ENCODE data around the gene LAMB3.

Gene LAMB3

GRCh38 chr1:209617047-209617673 is 35.1 kb downstream of the LAMB3 start:
- DNase-seq: no peak

- no peak for DNase-seq
These were observed 35.7 kb downstream of the LAMB3 start for GRCh38 chr1:209616366-209617046.

DNA sequence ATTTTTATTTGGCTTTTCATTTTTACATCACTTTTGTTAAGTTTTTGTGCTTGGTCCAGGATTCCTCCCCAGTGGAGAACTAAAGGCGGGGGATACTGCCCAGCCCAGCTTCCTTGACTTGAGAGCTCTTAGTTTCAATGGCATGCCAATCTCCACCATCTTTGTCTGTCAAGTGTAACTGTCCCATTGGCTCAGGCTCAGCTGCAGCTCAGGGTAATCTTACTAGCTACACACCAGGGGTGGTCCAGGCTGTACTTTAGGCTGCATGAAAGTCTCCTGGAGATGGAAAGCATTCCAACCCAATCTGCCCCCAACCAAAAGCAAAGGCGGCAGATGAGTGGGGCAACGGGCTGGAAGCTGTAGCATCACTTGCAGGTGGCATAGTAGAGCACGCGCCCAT is 37.3 kb downstream of the LAMB3 start:
- no peak for DNase-seq

DNA sequence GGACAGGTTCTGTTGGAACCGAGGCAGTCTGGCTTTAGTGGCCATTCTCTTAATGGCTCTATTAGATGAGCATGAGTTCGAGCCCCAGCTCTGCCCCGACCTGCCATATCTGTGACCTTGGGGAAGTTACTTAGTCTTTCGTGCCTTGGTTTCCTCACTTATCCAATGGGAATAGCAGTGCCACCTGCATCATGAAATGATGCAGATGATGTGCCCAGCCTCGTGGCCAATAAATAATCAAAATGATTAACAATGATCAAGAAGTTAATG is 38.1 kb downstream of the LAMB3 start:
- DNase-seq: no peak

DNA sequence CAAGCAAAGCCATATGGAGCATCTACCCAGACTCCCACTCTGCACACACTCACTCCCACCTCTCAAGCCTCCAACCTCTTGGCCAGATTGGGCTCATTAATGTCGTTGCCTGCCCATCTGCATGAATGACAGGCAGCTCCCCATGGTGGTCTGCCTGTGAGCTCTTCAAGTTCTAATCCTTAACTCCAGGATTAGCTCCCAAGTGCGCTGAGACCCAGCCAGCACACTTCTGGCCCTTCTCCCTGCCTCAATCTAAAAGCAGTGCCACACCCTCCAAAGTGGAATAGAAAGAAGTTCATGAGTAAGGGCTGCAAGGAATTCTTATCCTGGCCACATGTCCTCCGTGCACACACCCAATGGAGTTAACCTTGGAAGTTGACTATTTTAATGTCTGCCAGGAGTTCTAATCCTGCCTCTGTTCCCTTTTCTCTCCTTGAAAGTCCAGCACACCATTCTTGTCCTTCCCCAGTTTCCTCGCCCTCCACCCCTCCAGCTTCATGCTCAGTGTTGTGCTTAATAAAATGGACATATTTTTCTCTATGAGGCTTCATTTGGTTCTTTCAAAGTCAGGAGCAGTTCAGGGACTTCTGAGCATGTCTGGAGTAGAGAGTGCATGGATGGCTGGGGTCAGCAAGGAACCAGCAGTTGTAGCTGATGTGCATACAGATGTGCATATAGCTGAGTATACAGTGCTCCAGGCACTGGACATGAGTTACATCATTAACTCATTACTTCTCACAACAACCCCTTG is 38.6 kb downstream of the LAMB3 start:
- DNase-seq: no peak

DNA sequence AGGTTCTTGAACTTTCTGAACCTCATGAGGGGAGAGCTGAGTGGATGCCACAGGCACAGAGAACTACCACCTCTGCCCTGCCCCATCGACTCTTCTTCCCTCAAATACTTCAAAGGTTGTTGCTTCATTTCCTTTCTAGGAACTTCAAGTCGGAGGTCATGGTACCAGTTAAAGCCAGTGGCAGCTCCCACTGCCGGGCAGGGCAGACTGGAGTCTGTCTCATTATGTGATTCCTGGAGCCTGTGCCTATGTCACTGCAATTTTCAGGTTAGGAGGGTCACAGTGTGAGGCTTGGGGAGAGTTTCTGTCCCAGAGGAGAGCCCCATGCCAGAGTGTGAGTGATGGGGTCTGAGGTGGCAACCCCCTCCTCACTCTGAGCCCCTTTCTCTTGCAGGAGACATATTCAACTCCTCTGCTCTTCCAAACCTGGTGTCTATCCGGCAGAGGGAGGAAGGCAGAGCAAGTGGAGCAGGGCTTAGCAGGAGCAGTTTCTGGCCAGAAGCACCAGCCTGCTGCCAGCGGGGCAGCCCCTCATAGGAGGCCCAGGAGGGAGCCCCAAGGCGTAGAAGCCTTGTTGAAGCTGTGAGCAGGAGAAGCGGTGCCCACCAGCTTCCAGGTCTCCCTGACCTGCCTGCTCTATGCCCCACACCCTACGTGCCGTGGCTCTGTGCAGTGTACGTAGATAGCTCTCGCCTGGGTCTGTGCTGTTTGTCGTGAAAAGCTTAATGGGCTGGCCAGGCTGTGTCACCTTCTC is 39.4 kb downstream of the LAMB3 start:
- DNase-seq: peak; percentile 3

DNA sequence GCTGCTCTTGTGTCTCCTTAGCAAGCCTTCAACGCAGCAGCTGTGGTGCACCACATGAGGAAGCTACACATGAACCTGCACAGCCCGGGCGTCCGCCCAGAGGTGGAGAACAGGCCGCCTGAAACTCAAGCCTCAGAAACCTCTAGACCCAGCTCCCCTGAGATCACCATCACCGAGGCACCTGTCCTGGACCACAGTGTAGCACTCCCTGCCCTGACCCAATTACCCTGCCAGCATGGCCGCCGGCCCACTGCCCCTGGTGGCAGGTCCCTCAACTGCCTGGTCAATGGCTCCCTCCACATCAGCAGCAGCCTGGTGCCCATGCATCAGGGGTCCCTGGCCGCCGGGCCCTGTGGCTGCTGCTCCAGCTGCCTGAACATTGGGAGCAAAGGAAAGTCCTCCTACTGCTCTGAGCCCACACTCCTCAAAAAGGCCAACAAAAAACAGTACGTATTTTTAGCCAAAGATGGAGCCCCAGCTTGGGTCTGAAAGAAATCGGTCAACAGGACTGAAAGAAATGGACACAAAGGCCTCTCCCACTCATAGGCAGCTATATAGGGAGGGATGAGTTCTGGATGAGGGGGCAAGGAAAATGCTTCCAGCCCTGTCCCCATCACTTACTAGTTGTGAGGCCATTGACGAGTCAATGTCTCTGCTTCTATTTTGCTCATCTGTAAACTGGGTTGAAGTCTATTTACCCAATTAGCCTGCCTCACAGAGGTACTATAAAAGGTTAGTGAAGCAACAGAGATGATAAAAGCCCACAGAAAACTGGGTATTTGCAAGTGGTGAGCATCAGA is 40.3 kb downstream of the LAMB3 start:
- DNase-seq: peak; percentile 4

GRCh38 chr1:209610631-209610905 is 41.7 kb downstream of the LAMB3 start:
- DNase-seq: no peak

- no peak for DNase-seq
These were observed 42.2 kb downstream of the LAMB3 start for GRCh38 chr1:209609791-209610630.

- no peak for DNase-seq
These were observed 43.0 kb downstream of the LAMB3 start for GRCh38 chr1:209609041-209609790.

DNA sequence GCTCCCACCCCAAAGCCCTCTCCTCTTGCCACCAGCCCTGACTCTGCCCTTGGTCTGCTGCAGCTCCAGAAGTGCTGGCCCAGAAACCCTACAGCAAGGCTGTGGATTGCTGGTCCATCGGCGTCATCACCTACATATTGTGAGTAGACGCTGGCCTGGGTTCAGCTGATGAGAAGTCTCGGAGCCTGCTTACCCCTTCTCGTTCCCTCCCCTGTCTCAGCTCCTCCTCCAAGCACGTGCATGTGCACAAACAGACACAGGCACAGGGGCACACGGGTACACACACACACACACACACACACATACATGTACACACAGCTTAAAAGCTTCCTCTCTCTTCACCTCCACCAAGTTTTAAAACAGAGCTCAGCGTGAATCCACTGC is 44.4 kb downstream of the LAMB3 start:
- DNase-seq: no peak

GRCh38 chr1:209607102-209607794 is 45.0 kb downstream of the LAMB3 start:
- peak; percentile 52 for DNase-seq

DNA sequence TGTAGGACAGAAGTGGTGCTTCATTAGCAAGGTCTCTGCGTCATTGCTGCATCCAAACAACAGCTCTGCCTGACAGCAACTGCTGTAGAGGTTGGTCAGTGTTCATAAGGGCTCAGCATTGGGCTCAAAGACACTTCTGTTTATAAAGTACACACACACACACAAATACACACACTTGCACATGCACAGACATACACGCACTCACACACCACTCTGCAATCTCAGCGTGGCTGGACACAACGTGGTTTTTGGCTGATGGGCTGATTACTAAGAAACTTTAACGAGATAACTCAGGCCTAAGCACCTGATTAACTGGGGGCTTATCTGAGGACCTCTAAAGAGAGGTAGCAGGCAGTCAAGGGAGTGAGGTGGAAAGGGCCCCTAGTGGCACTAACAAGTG is 48.3 kb downstream of the LAMB3 start:
- DNase-seq: no peak

DNA sequence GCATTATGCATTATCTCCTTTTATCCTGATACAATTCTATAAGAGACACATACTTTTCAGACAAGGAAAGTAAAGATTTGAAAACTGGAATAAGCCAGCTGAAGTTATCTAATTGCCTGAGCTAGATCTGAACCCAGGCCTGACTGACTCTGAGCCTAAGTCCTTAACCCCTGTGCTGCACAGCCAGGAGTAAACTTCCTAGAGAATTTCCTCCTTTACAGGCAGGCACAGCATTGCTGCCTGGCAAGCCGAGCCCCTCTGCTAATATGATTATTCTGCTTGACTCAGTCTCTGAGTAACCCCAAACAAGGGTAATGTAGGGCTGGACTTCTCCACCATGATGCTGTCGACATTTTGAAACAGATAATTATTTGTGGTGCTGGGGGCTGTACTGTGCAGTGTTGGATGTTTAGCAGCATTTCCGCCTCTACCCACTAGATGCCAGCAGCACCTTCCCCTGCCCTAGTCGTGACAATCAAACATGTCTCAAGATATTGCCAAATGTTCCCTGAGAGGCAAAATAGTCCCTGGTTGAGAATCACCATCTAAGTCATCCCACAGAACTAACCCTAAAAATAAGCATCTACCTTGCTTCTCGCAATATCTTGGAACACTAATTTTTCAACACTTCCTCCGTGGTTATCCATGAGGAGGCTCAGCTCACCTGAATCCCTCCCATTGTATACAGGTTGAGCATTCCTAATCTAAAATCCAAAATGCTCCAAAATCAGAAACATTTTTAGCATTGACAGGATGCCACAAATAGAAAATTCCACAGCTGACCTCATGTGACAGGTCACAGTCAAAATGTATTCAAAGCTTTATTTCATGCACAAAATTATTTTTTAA is 50.2 kb downstream of the LAMB3 start:
- peak; percentile 51 for DNase-seq

DNA sequence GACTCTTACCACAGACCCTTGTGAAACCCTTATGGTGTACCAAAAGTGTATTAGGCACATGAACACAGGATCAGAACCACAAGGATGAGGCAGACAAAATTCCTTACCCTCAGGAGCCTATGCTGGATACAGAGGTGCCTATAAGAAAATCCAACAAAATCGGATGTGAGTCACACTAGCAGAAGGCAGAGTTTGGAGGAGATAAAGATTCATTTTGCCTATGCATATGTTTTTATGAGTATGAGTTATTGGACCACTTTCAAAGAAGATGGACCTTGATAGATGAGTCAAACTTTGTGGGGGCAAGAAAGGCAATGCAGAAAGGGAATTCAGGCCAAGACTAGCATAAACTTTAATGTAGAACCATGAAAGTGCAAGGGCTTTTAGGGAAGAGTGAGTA is 51.7 kb downstream of the LAMB3 start:
- no peak for DNase-seq

DNA sequence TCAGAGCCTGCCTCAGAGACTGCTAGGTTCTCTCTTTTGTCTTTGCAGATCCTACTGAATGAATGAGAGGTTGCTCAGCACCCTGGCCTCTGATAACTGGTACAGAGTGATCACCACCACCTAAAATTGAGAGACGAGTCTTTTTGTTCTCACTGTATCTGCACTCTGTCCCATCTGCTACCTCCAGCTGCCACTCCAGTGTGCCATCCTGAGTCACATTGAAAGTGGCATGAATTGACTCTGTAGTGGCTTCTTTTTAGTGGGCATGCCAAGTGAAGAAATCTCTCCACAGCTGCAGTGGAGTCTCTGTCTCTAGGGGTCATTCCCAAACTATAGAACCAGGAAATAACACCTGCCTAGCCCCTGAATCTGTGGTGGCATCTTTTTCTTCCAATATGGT is 54.0 kb downstream of the LAMB3 start:
- peak; percentile 49 for DNase-seq

GRCh38 chr1:209597499-209597898 is 54.7 kb downstream of the LAMB3 start:
- no peak for DNase-seq

- no peak for DNase-seq
These were observed 56.5 kb downstream of the LAMB3 start for GRCh38 chr1:209595599-209596285.

- DNase-seq: no peak
These were observed 57.2 kb downstream of the LAMB3 start for GRCh38 chr1:209595028-209595427.
